ENCODE results near the gene PIP4K2C. TPM values are rescaled to one million over a fixed set of nuclear protein-coding genes. Genes with fewer than 3 reads are reported as not detected.
A peak's percentile ranks its signal among the peaks of the same experiment; 100 is the strongest.

The PIP4K2C gene
- total and polyA plus RNA-seq, 2 experiments from 2014 or later, result 10.8 to 30.6 TPM

DNA sequence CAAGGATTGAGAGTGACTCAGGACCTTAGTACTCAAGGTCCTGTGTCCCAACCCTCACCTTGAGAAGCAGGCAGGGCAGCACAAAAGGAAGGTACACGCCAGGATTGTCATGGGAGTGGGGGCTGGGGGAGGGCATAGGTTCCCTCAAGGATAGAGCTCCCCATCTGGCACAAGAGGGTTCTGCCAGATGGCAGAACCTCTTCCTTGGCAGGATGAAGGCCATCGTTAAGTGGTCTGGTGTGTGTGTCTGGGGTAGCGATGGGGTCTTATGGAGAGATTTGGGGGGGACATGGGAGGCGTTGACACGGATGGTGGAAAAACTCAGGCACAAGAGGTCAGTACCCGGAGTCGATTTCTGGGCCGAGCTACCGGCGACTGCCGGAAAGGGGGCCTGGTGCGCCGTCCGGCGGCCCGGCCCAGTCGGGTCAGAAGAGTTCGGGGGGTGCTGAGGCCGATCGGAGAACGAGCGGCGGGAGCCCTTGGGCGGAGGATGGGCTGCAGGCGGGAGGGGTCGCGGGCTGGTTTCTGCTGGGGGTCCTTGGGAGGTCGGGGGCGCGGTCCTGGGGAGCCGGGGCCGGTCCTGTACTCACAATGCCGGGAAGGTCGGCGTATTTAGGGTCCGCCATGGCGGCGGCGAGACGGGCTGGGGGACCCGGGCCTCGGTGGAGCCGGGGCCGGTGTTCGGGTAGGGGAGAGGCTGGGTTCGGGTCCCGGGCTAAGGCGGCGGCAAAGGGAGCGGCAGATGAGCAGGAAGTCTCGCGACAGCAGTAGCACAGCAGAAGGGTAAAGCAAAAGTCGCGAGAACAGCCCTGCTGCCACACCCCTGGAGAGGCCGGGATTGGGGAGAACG is 44.3 kb upstream of the PIP4K2C start, which contains the start of gene DCTN2:
TSS of gene DCTN2 (minus strand) at position 755 of the 850 bp plus-strand sequence. CDS start at position 626, 129 bp downstream.
- H3K27me3 Mint-ChIP-seq (ENCODE audit: insufficient read depth, low read depth, poor library complexity), result peaks cover 13% of the 10 kb centered on the region
- H4K20me1 ChIP-seq (replicated peaks; ENCODE audit: insufficient read depth), result peaks cover 16% of the 10 kb centered on the region; the same call in 1 of the 2 replicates
- no peaks in the 10 kb centered on the region for H3K9me2 ChIP-seq (ENCODE audit: insufficient read depth)
- H3K4me3 ChIP-seq, result peak within 1 kb of the TSS; percentile 96
- peaks cover 37% of the 10 kb centered on the region for H3K79me2 ChIP-seq (replicated peaks; ENCODE audit: insufficient read depth)
- TF ChIP-seq, protein P1, sequence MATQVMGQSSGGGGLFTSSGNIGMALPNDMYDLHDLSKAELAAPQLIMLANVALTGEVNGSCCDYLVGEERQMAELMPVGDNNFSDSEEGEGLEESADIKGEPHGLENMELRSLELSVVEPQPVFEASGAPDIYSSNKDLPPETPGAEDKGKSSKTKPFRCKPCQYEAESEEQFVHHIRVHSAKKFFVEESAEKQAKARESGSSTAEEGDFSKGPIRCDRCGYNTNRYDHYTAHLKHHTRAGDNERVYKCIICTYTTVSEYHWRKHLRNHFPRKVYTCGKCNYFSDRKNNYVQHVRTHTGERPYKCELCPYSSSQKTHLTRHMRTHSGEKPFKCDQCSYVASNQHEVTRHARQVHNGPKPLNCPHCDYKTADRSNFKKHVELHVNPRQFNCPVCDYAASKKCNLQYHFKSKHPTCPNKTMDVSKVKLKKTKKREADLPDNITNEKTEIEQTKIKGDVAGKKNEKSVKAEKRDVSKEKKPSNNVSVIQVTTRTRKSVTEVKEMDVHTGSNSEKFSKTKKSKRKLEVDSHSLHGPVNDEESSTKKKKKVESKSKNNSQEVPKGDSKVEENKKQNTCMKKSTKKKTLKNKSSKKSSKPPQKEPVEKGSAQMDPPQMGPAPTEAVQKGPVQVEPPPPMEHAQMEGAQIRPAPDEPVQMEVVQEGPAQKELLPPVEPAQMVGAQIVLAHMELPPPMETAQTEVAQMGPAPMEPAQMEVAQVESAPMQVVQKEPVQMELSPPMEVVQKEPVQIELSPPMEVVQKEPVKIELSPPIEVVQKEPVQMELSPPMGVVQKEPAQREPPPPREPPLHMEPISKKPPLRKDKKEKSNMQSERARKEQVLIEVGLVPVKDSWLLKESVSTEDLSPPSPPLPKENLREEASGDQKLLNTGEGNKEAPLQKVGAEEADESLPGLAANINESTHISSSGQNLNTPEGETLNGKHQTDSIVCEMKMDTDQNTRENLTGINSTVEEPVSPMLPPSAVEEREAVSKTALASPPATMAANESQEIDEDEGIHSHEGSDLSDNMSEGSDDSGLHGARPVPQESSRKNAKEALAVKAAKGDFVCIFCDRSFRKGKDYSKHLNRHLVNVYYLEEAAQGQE (IDR thresholded peaks at IDR 0.05; ENCODE audit: unreplicated experiment), result no peak
- 0 out of 2 replicates have a peak, but pooled peaks have one; percentile 39 for TF ChIP-seq POLR2AphosphoS5 (IDR thresholded peaks at IDR 0.05; ENCODE audit: low read depth)
- DNase-seq (ENCODE audit: low spot score) (peak; percentile 99), ATAC-seq (peak; percentile 82)
- H3K4me1 Mint-ChIP-seq, result peaks cover 37% of the 10 kb centered on the region
- H3K36me3 Mint-ChIP-seq (ENCODE audit: low read depth), result peaks cover 3% of the 10 kb centered on the region; the same call in 2 of the 3 replicates
- peak within 1 kb of the TSS; percentile 97 for H3K4me3 Mint-ChIP-seq
- H3K9me3 Mint-ChIP-seq, result no peaks in the 10 kb centered on the region
- peak within 1 kb of the TSS; percentile 58 for H2AFZ ChIP-seq
- peaks cover 22% of the 10 kb centered on the region for H3K4me1 ChIP-seq (ENCODE audit: insufficient read depth)
- H3K36me3 ChIP-seq (ENCODE audit: insufficient read depth), result no peaks in the 10 kb centered on the region
- H3K27ac ChIP-seq (ENCODE audit: low read depth), result no peak within 1 kb of the TSS
- peaks cover 12% of the 10 kb centered on the region for H3F3A ChIP-seq (replicated peaks; ENCODE audit: low read depth)
- peaks cover 14% of the 10 kb centered on the region for H3K27me3 ChIP-seq (ENCODE audit: insufficient read depth)
- peak within 1 kb of the TSS; percentile 94 for H3K27ac Mint-ChIP-seq
- H3K4me2 ChIP-seq, result peak within 1 kb of the TSS; percentile 97

DNA sequence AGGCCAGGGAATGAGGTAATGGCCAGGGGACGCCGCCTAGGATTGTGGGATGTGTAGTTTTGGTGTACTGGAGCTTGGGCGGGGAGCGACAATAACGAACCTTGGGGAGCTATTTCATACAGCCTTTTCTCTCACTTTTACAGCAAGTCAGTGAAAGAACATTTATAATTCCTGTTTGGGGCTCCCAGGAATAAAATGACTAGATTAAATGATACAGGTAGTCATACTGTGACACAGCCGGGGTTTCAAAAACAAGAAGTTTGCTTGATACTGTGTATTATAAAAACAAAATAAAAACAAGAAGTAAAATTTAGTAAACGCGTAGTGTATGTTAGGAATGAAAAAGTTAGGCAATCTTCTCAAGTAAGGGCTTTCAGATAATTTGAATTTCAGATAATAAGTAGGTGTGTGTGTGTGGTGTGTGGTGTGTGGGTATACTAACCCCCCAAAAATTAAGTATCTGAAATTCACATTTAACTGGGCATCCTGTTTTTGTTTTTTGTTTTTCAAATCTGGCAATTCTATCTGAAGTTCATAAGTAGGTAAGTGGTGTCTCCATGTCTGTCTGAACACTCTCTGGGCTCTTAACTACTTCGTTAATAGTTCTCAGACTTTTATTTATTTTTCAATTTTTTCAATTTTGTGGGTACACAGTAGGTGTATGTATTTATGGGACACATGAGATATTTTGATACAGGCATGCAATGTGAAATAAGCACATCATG is 43.5 kb upstream of the PIP4K2C start:
- Histone ChIP-seq H3K4me1 (ENCODE audit: insufficient read depth) (peaks cover 28% of the 10 kb centered on the region), H2AFZ (no peak overlapping the region), H3K36me3 (ENCODE audit: insufficient read depth) (no peaks in the 10 kb centered on the region), H3K27me3 (ENCODE audit: insufficient read depth) (peaks cover 14% of the 10 kb centered on the region), H4K20me1 (replicated peaks; ENCODE audit: insufficient read depth) (peaks cover 12% of the 10 kb centered on the region; the same call in 1 of the 2 replicates), H3K4me2 (peak overlapping the region; percentile 67), H3K4me3 (peak overlapping the region; percentile 96), H3K9me2 (ENCODE audit: insufficient read depth) (no peaks in the 10 kb centered on the region), H3F3A (replicated peaks; ENCODE audit: low read depth) (peaks cover 12% of the 10 kb centered on the region), H3K79me2 (replicated peaks; ENCODE audit: insufficient read depth) (peaks cover 45% of the 10 kb centered on the region), H3K27ac (ENCODE audit: low read depth) (no peak overlapping the region)
- Mint-ChIP-seq H3K4me3 (peak overlapping the region; percentile 97), H3K27ac (no peak overlapping the region), H3K9me3 (no peaks in the 10 kb centered on the region), H3K4me1 (peaks cover 45% of the 10 kb centered on the region), H3K36me3 (ENCODE audit: low read depth) (peaks cover 3% of the 10 kb centered on the region; the same call in 2 of the 3 replicates), H3K27me3 (ENCODE audit: insufficient read depth, low read depth, poor library complexity) (peaks cover 13% of the 10 kb centered on the region)
- DNase-seq (ENCODE audit: low spot score) (no peak), ATAC-seq (no peak)
- no peak for TF ChIP-seq ZNF114 (CRISPR knock-in tag; IDR thresholded peaks at IDR 0.05)
- TF ChIP-seq EZH2 (IDR thresholded peaks at IDR 0.05; ENCODE audit: low read depth, unreplicated experiment), result no peak
- TF ChIP-seq, protein P2, sequence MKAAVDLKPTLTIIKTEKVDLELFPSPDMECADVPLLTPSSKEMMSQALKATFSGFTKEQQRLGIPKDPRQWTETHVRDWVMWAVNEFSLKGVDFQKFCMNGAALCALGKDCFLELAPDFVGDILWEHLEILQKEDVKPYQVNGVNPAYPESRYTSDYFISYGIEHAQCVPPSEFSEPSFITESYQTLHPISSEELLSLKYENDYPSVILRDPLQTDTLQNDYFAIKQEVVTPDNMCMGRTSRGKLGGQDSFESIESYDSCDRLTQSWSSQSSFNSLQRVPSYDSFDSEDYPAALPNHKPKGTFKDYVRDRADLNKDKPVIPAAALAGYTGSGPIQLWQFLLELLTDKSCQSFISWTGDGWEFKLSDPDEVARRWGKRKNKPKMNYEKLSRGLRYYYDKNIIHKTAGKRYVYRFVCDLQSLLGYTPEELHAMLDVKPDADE (IDR thresholded peaks at IDR 0.05), result peak; percentile 91
- TF ChIP-seq, protein P3, sequence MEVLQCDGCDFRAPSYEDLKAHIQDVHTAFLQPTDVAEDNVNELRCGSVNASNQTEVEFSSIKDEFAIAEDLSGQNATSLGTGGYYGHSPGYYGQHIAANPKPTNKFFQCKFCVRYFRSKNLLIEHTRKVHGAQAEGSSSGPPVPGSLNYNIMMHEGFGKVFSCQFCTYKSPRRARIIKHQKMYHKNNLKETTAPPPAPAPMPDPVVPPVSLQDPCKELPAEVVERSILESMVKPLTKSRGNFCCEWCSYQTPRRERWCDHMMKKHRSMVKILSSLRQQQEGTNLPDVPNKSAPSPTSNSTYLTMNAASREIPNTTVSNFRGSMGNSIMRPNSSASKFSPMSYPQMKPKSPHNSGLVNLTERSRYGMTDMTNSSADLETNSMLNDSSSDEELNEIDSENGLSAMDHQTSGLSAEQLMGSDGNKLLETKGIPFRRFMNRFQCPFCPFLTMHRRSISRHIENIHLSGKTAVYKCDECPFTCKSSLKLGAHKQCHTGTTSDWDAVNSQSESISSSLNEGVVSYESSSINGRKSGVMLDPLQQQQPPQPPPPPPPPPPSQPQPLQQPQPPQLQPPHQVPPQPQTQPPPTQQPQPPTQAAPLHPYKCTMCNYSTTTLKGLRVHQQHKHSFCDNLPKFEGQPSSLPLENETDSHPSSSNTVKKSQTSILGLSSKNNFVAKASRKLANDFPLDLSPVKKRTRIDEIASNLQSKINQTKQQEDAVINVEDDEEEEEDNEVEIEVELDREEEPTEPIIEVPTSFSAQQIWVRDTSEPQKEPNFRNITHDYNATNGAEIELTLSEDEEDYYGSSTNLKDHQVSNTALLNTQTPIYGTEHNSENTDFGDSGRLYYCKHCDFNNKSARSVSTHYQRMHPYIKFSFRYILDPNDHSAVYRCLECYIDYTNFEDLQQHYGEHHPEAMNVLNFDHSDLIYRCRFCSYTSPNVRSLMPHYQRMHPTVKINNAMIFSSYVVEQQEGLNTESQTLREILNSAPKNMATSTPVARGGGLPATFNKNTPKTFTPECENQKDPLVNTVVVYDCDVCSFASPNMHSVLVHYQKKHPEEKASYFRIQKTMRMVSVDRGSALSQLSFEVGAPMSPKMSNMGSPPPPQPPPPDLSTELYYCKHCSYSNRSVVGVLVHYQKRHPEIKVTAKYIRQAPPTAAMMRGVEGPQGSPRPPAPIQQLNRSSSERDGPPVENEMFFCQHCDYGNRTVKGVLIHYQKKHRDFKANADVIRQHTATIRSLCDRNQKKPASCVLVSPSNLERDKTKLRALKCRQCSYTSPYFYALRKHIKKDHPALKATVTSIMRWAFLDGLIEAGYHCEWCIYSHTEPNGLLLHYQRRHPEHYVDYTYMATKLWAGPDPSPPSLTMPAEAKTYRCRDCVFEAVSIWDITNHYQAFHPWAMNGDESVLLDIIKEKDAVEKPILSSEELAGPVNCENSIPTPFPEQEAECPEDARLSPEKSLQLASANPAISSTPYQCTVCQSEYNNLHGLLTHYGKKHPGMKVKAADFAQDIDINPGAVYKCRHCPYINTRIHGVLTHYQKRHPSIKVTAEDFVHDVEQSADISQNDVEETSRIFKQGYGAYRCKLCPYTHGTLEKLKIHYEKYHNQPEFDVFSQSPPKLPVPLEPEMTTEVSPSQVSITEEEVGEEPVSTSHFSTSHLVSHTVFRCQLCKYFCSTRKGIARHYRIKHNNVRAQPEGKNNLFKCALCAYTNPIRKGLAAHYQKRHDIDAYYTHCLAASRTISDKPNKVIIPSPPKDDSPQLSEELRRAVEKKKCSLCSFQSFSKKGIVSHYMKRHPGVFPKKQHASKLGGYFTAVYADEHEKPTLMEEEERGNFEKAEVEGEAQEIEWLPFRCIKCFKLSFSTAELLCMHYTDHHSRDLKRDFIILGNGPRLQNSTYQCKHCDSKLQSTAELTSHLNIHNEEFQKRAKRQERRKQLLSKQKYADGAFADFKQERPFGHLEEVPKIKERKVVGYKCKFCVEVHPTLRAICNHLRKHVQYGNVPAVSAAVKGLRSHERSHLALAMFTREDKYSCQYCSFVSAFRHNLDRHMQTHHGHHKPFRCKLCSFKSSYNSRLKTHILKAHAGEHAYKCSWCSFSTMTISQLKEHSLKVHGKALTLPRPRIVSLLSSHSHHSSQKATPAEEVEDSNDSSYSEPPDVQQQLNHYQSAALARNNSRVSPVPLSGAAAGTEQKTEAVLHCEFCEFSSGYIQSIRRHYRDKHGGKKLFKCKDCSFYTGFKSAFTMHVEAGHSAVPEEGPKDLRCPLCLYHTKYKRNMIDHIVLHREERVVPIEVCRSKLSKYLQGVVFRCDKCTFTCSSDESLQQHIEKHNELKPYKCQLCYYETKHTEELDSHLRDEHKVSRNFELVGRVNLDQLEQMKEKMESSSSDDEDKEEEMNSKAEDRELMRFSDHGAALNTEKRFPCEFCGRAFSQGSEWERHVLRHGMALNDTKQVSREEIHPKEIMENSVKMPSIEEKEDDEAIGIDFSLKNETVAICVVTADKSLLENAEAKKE (CRISPR knock-in tag; IDR thresholded peaks at IDR 0.05), result no peak
- no peak for TF ChIP-seq POLR2AphosphoS5 (IDR thresholded peaks at IDR 0.05; ENCODE audit: low read depth)
- TF ChIP-seq CREB1 (CRISPR knock-in tag; IDR thresholded peaks at IDR 0.05; ENCODE audit: low read depth), result peak; percentile 89
